Activated CD4-positive, alpha-beta T cell treated with anti-CD3 and anti-CD28 coated beads, Interleukin-2, amount 10 ng/mL, durations not matched to agents 7 days and 5 days (primary cell): Measurements from ENCODE around the gene MEX3A. TPM values are rescaled to one million over a fixed set of nuclear protein-coding genes. Genes with fewer than 3 reads are reported as not detected.

Source experiments
- CTCF ChIA-PET: fragments of 350-600 bp; sonication (Branson Sonifier 250); formaldehyde crosslinking; loops from one replicate; lab custom pipeline; 2021; ENCODE audit warnings: antibody characterized with exemption; lab: Charles Lee
- POLR2A ChIA-PET: fragments of 350-600 bp; sonication (Branson Sonifier 250); formaldehyde crosslinking; loops from one replicate; lab custom pipeline; 2021; ENCODE audit warnings: antibody characterized with exemption; lab: Charles Lee
- DNase-seq: peaks from one replicate; pipeline ENCODE4 v3.0.0-alpha.2; 2020
- H3K27ac Mint-ChIP-seq: one replicate; pipeline ENCODE4 v1.8.0; 2021; ENCODE audit warnings: mild to moderate bottlenecking, moderate library complexity, mixed read lengths
- H3K27me3 Mint-ChIP-seq: one replicate; pipeline ENCODE4 v1.8.0; 2021; ENCODE audit warnings: mixed read lengths
- H3K36me3 Mint-ChIP-seq: one replicate; pipeline ENCODE4 v1.8.0; 2021; ENCODE audit warnings: low read depth, mixed read lengths
- H3K4me1 Mint-ChIP-seq: one replicate; pipeline ENCODE4 v1.8.0; 2021; ENCODE audit warnings: mixed read lengths
- H3K4me3 Mint-ChIP-seq: one replicate; pipeline ENCODE4 v1.8.0; 2021; ENCODE audit warnings: mild to moderate bottlenecking, moderate library complexity, mixed read lengths
- H3K9me3 Mint-ChIP-seq: one replicate; pipeline ENCODE4 v1.8.0; 2021; ENCODE audit warnings: mixed read lengths
- total RNA-seq, 2 experiments: library from RNA; stranded (reverse); gene quantifications; one replicate each; pipeline ENCODE4 v1.2.3, GENCODE V29; 2021

Gene MEX3A
- total RNA-seq, 2 experiments from 2014 or later, result 0.02 to 0.05 TPM

GRCh38 chr1:156033011-156033410 lies 49.3 kb downstream of the MEX3A start:
- H3K4me1 Mint-ChIP-seq, result peaks cover 7% of the 10 kb centered on the region
- DNase-seq, result no peak
- no peaks in the 10 kb centered on the region for H3K9me3 Mint-ChIP-seq
- H3K27ac Mint-ChIP-seq, result no peak overlapping the region
- H3K4me3 Mint-ChIP-seq, result no peak overlapping the region
- ChIA-PET CTCF (interaction anchor here (1.0 to 1.9 kb wide), 3 partner anchors 12 to 192 kb away, joined by 3 to 4 read pairs (median 4); partner anchors contain the start of gene SSR2), POLR2A (no interaction called here)
- no peaks in the 10 kb centered on the region for H3K27me3 Mint-ChIP-seq
- H3K36me3 Mint-ChIP-seq, result peaks cover 1% of the 10 kb centered on the region

- H3K4me3 Mint-ChIP-seq, result no peak overlapping the region
- DNase-seq, result no peak
- CTCF ChIA-PET, result interaction anchor here (1.1 to 1.7 kb wide), 4 partner anchors 18 to 95 kb away, joined by 3 to 11 read pairs (median 8); partner anchors contain the start of genes LAMTOR2 and UBQLN4
- no peaks in the 10 kb centered on the region for H3K36me3 Mint-ChIP-seq
- H3K27ac Mint-ChIP-seq, result no peak overlapping the region
- no peaks in the 10 kb centered on the region for H3K27me3 Mint-ChIP-seq
- peaks cover 11% of the 10 kb centered on the region for H3K4me1 Mint-ChIP-seq
- POLR2A ChIA-PET, result no interaction called here
- no peaks in the 10 kb centered on the region for H3K9me3 Mint-ChIP-seq
These were observed 55.7 kb downstream of the MEX3A start for GRCh38 chr1:156026588-156026987.

DNA sequence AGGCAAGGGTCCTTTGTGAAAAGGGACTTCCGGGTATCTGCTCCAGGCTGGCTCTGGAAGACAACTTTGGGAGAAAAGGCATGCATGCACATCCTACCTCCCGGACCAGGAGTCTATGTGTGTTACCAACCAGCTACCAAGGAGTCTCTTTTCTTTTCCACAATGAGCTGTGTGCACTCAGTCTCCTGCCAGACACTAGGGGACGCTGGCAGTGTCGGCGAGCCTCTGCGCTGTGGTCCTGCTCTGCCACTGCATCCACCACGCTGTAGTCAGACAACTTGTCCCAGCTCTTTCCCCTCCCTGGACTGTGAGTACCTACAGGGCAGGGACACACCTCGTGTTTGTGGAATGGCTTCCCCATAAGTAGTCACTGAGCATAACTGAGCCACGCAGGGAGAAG lies 56.4 kb downstream of the MEX3A start:
- POLR2A ChIA-PET, result no interaction called here
- no peak overlapping the region for H3K27ac Mint-ChIP-seq
- no peaks in the 10 kb centered on the region for H3K36me3 Mint-ChIP-seq
- H3K27me3 Mint-ChIP-seq, result no peaks in the 10 kb centered on the region
- peak; percentile 33 for DNase-seq
- CTCF ChIA-PET, result interaction anchor here (0.6 to 1.7 kb wide), 12 partner anchors 8 to 427 kb away, joined by 3 to 11 read pairs (median 3); partner anchors contain the start of genes LAMTOR2 and UBQLN4
- H3K4me1 Mint-ChIP-seq, result peaks cover 14% of the 10 kb centered on the region
- H3K4me3 Mint-ChIP-seq, result no peak overlapping the region
- no peaks in the 10 kb centered on the region for H3K9me3 Mint-ChIP-seq

DNA sequence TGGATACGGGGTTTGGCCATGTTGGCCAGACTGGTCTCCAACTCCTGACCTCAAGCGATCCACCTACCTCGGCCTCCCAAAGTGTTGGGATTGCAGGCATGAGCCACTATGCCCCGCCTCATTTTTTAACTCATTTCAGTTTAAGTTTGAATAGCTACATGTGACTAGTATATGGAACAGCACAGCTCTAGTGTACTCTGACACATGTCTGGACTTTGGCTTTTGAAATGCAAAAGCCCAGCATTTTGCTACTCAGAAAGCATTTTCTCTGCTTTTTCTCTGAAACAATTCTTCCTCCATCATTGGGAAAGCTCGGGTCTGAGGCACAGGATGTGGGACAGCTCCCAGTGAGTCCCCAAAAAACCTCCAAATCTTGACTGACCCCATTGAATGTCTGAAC lies 57.5 kb downstream of the MEX3A start:
- CTCF ChIA-PET, result interaction anchor here (0.6 to 1.7 kb wide), 5 partner anchors 12 to 296 kb away, joined by 3 to 11 read pairs (median 4); no protein-coding TSS in a partner anchor
- H3K27me3 Mint-ChIP-seq, result no peaks in the 10 kb centered on the region
- peaks cover 7% of the 10 kb centered on the region for H3K36me3 Mint-ChIP-seq
- no peak overlapping the region for H3K4me3 Mint-ChIP-seq
- H3K9me3 Mint-ChIP-seq, result no peaks in the 10 kb centered on the region
- no peak for DNase-seq
- H3K27ac Mint-ChIP-seq, result no peak overlapping the region
- POLR2A ChIA-PET, result interaction anchor here (1.0 kb wide), 1 partner anchor 27 kb away, joined by 4 read pairs; no protein-coding TSS in a partner anchor
- peaks cover 21% of the 10 kb centered on the region for H3K4me1 Mint-ChIP-seq

Other genes starting within 250 kb of the MEX3A start
- gene GON4L, start 225.3 kb downstream of the MEX3A start, total RNA-seq, result 10 to 100 TPM; 72.3 to 77.0 TPM
- gene SYT11, start 222.9 kb downstream of the MEX3A start, total RNA-seq, result 10 to 100 TPM; 14.2 to 15.5 TPM
- 10 to 100 TPM; 24.0 to 28.4 TPM for gene RIT1, start 171.1 kb downstream of the MEX3A start, total RNA-seq
- gene KHDC4, start 148.1 kb downstream of the MEX3A start, total RNA-seq, result 10 to 100 TPM; 66.3 to 67.3 TPM
- gene RXFP4, start 140.8 kb downstream of the MEX3A start, total RNA-seq, result not detected
- gene ARHGEF2, start 103.9 kb downstream of the MEX3A start, total RNA-seq, result 100 to 1,000 TPM; 157 to 191 TPM
- gene SSR2, start 61.5 kb downstream of the MEX3A start, total RNA-seq, result 100 to 1,000 TPM; 235 to 273 TPM
- gene UBQLN4, start 28.7 kb downstream of the MEX3A start, total RNA-seq, result 10 to 100 TPM; 30.8 to 34.0 TPM
- 10 to 100 TPM; 41.3 to 61.0 TPM for gene LAMTOR2, start 27.7 kb downstream of the MEX3A start, total RNA-seq
- gene RAB25, start 21.3 kb downstream of the MEX3A start, total RNA-seq, result under 1 TPM in 1 of 2 experiments, not detected in 1; 0.50 TPM
- gene LMNA, start 32.2 kb upstream of the MEX3A start, total RNA-seq, result 10 to 100 TPM; 38.3 to 43.5 TPM
- gene SEMA4A, start 71.1 kb upstream of the MEX3A start, total RNA-seq, result 10 to 100 TPM; 35.3 to 37.8 TPM
- gene SLC25A44, start 111.6 kb upstream of the MEX3A start, total RNA-seq, result 10 to 100 TPM; 27.5 to 28.0 TPM
- 10 to 100 TPM; 72.8 to 73.4 TPM for gene PMF1, start 130.5 kb upstream of the MEX3A start, total RNA-seq
- 1 to 10 TPM; 1.3 to 3.0 TPM for gene BGLAP, start 159.7 kb upstream of the MEX3A start, total RNA-seq
- gene PAQR6, start 165.6 kb upstream of the MEX3A start, total RNA-seq, result 1 to 10 TPM; 6.2 to 7.3 TPM
- gene SMG5, start 200.4 kb upstream of the MEX3A start, total RNA-seq, result 10 to 100 TPM; 68.0 to 68.1 TPM
- gene TMEM79, start 201.9 kb upstream of the MEX3A start, total RNA-seq, result 10 to 100 TPM; 11.6 to 14.4 TPM
- gene GLMP, start 213.2 kb upstream of the MEX3A start, total RNA-seq, result 10 to 100 TPM; 33.2 to 33.6 TPM
- under 1 TPM in 1 of 2 experiments, not detected in 1; 0.52 TPM for gene VHLL, start 216.8 kb upstream of the MEX3A start, total RNA-seq